ENCODE data around the gene AKAP14.

DNA sequence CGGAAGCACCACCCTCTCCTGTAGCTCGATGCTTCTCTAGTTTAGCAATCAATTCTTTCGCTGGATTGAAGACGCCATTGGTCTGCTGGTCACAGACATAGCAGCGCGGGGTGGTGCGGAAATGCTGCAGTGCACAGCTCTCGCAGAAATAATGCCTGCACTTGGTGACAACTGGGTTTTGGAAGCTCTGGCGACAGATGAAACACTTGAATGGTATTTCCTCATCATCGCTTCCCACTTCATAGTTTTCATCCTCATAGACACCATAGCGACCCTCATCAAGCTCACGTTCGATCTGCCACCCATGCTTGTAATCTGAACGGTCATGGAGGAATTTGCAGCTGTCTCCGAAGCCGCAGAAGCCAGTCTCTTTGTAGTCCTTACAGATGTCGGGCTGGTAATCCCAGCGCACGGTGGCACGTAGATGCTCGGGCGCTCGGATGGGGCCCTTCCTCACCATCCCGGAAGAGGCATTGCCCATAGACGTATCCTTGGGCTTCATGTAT lies 25.0 kb upstream of the AKAP14 start:
- TF ChIP-seq POLR2A (IDR thresholded peaks at IDR 0.05), result no peak
- TF ChIP-seq, protein P1, sequence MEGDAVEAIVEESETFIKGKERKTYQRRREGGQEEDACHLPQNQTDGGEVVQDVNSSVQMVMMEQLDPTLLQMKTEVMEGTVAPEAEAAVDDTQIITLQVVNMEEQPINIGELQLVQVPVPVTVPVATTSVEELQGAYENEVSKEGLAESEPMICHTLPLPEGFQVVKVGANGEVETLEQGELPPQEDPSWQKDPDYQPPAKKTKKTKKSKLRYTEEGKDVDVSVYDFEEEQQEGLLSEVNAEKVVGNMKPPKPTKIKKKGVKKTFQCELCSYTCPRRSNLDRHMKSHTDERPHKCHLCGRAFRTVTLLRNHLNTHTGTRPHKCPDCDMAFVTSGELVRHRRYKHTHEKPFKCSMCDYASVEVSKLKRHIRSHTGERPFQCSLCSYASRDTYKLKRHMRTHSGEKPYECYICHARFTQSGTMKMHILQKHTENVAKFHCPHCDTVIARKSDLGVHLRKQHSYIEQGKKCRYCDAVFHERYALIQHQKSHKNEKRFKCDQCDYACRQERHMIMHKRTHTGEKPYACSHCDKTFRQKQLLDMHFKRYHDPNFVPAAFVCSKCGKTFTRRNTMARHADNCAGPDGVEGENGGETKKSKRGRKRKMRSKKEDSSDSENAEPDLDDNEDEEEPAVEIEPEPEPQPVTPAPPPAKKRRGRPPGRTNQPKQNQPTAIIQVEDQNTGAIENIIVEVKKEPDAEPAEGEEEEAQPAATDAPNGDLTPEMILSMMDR (IDR thresholded peaks at IDR 0.05), result no peak
